ENCODE results near the gene NF1. TPM values are rescaled to one million over a fixed set of nuclear protein-coding genes. Genes with fewer than 3 reads are reported as not detected.
A peak's percentile ranks its signal among the peaks of the same experiment; 100 is the strongest.

NF1 gene
- polyA plus RNA-seq, 2 of the 4 experiments (the other 2 are of a cell fraction) = 15.9 to 73.2 TPM

- TF ChIP-seq BCL3 (IDR thresholded peaks at IDR 0.05) = no peak
These were observed 129.6 kb downstream of the NF1 start (continued) for GRCh38 chr17:31224366-31224765.

DNA sequence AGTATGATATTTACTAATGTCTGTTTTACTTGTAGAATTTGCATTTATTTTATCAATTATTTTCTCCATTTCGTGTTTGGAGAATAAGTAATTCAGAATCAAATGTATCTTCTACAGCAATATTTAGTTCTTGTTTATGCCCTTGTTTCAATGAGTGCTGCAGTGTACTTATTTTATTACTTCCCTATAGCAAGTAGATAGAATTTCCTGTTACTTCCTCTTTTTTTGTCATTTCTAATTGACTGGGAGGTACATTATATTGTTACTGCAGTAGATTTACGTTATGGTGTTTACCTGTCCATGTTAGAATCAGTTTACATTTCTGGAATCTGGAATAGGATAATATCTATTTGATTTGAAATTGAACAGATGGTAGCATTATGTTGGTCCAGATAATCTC is 131.1 kb downstream of the NF1 start:
- CTCF ChIA-PET = interaction anchor here (1.5 to 2.2 kb wide), 4 partner anchors 8 to 16 kb away, joined by 4 to 10 read pairs (median 6); no protein-coding TSS in a partner anchor
- H3K9me3 ChIP-seq = no peaks in the 10 kb centered on the region
- POLR2A ChIA-PET = no interaction called here
- H3K4me3 ChIP-seq = no peak overlapping the region
- no peak overlapping the region for H3K4me2 ChIP-seq
- no peak for ATAC-seq
- no peaks in the 10 kb centered on the region for H3K4me1 ChIP-seq
- TF ChIP-seq ZNF302 (CRISPR knock-in tag; IDR thresholded peaks at IDR 0.05) (no peak), RAD21 (conservative IDR thresholded peaks at IDR 0.05 in 1 of 2, IDR thresholded peaks at IDR 0.05 in 1 of 2) (no peak), PHF8 (IDR thresholded peaks at IDR 0.05; ENCODE audit: borderline replicate concordance, low read depth) (no peak), HOXB5 (CRISPR knock-in tag; IDR thresholded peaks at IDR 0.05) (no peak), ZSCAN20 (CRISPR knock-in tag; IDR thresholded peaks at IDR 0.05) (no peak), MAFK (IDR thresholded peaks at IDR 0.05; ENCODE audit: partially characterized antibody) (no peak), ATOH8 (CRISPR knock-in tag; IDR thresholded peaks at IDR 0.05; ENCODE audit: low read depth) (no peak), EP300 (IDR thresholded peaks at IDR 0.05) (no peak), POLR2AphosphoS2 (conservative IDR thresholded peaks at IDR 0.05; ENCODE audit: low read length) (no peak), FOSL2 (IDR thresholded peaks at IDR 0.05) (no peak), FOSL2 (CRISPR knock-in tag; IDR thresholded peaks at IDR 0.05) (no peak), USF2 (IDR thresholded peaks at IDR 0.05) (no peak)
- no peak for DNase-seq (ENCODE audit: low read depth in 1 of 2, low spot score in 1 of 2)
- WGBS (ENCODE audit: missing lambda C conversion rate) = 83% methylated on average over 2 of the region's 2 CpGs
- peak; percentile 46 for FAIRE-seq
- no peak overlapping the region for H3K27ac ChIP-seq

GRCh38 chr17:31226373-31226772 is 131.6 kb downstream of the NF1 start:
- no peak for ATAC-seq
- H3K27ac ChIP-seq = no peak overlapping the region
- no peak overlapping the region for H3K4me2 ChIP-seq
- POLR2A ChIA-PET = no interaction called here
- H3K9me3 ChIP-seq = no peaks in the 10 kb centered on the region
- WGBS (ENCODE audit: missing lambda C conversion rate) = 89% methylated on average over 5 of the region's 5 CpGs
- DNase-seq (ENCODE audit: low read depth in 1 of 2, low spot score in 1 of 2) = no peak
- H3K4me1 ChIP-seq = no peaks in the 10 kb centered on the region
- TF ChIP-seq E2F6 (IDR thresholded peaks at IDR 0.05; ENCODE audit: borderline replicate concordance, low read depth) (no peak), ZNF302 (CRISPR knock-in tag; IDR thresholded peaks at IDR 0.05) (no peak), PHF8 (IDR thresholded peaks at IDR 0.05; ENCODE audit: borderline replicate concordance, low read depth) (no peak), MAFK (IDR thresholded peaks at IDR 0.05; ENCODE audit: partially characterized antibody) (peak; percentile 59), NPAS2 (CRISPR knock-in tag; IDR thresholded peaks at IDR 0.05; ENCODE audit: borderline replicate concordance) (no peak)
- no peak for FAIRE-seq
- no peak overlapping the region for H3K4me3 ChIP-seq
- CTCF ChIA-PET = interaction anchor here (0.6 to 2.2 kb wide), 6 partner anchors 9 to 148 kb away, joined by 3 to 10 read pairs (median 5); no protein-coding TSS in a partner anchor

DNA sequence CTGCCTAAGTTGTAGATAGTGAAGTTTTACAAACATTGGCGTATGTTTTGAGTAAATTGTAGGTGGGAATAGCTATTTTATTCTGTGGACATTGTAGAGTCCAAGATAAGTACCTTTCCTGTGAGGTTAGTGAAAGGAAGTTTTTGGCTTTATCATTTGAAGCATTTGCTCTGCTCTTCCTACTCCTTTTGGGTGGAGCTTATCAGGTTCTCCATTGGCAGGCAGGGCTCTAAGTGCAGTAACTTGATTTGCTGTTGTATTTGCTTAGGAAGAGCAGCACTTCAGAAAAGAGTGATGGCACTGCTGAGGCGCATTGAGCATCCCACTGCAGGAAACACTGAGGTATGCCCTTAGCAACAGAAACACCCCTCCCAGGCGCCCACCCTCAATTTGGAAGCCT is 132.2 kb downstream of the NF1 start:
- H3K4me1 ChIP-seq = no peaks in the 10 kb centered on the region
- CTCF ChIA-PET = interaction anchor here (0.6 to 2.2 kb wide), 6 partner anchors 10 to 147 kb away, joined by 3 to 10 read pairs (median 5); no protein-coding TSS in a partner anchor
- TF ChIP-seq CBX2 (IDR thresholded peaks at IDR 0.05; ENCODE audit: borderline replicate concordance, low read depth) (no peak), KDM5A (IDR thresholded peaks at IDR 0.05) (no peak), EHMT2 (IDR thresholded peaks at IDR 0.05; ENCODE audit: low read depth) (no peak), HOXB5 (CRISPR knock-in tag; IDR thresholded peaks at IDR 0.05) (no peak), FOXS1 (CRISPR knock-in tag; IDR thresholded peaks at IDR 0.05) (no peak), ELK1 (IDR thresholded peaks at IDR 0.05; ENCODE audit: low read depth, low read length) (no peak), JUNB (IDR thresholded peaks at IDR 0.05) (no peak), NFE2L2 (conservative IDR thresholded peaks at IDR 0.05; ENCODE audit: low read length) (no peak), RFX5 (IDR thresholded peaks at IDR 0.05) (no peak), ZSCAN20 (CRISPR knock-in tag; IDR thresholded peaks at IDR 0.05) (no peak)
- TF ChIP-seq, protein P1, sequence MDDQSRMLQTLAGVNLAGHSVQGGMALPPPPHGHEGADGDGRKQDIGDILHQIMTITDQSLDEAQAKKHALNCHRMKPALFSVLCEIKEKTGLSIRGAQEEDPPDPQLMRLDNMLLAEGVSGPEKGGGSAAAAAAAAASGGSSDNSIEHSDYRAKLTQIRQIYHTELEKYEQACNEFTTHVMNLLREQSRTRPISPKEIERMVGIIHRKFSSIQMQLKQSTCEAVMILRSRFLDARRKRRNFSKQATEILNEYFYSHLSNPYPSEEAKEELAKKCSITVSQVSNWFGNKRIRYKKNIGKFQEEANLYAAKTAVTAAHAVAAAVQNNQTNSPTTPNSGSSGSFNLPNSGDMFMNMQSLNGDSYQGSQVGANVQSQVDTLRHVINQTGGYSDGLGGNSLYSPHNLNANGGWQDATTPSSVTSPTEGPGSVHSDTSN (IDR thresholded peaks at IDR 0.05) = no peak

More for the DNA sequence above, 132.2 kb downstream of the NF1 start:
- H3K9me3 ChIP-seq = no peaks in the 10 kb centered on the region
- H3K27ac ChIP-seq = no peak overlapping the region
- WGBS (ENCODE audit: missing lambda C conversion rate) = 89% methylated on average over 3 of the region's 3 CpGs
- POLR2A ChIA-PET = no interaction called here
- no peak for FAIRE-seq
- no peak overlapping the region for H3K4me3 ChIP-seq
- ATAC-seq = no peak
- DNase-seq (ENCODE audit: low read depth in 1 of 2, low spot score in 1 of 2) = no peak
- no peak overlapping the region for H3K4me2 ChIP-seq
